Parathyroid adenoma (tissue), 2 donors: ENCODE data around the gene PPID.
A peak's percentile ranks its signal among the peaks of the same experiment; 100 is the strongest.
"Not testable (repeated sequence)": the region's sequence is repeated elsewhere in the genome, so short reads cannot be mapped to it uniquely, and the experiment has no call there.

ENCODE experiments used
- H2AFZ ChIP-seq: fragments of 300-600 bp; sonication (generic); one replicate; pipeline ENCODE4 v1.7.0; 2017; ENCODE audit warnings: antibody characterized with exemption, mild to moderate bottlenecking
- H3K27ac ChIP-seq: fragments of 300-600 bp; sonication (generic); one replicate; pipeline ENCODE4 v1.7.0; 2017
- H3K27me3 ChIP-seq: fragments of 300-600 bp; sonication (generic); one replicate; pipeline ENCODE4 v1.7.0; 2017; ENCODE audit warnings: low read length; ENCODE audit not compliant: control insufficient read depth, insufficient read depth
- H3K36me3 ChIP-seq: fragments of 300-600 bp; sonication (generic); one replicate; pipeline ENCODE4 v1.7.0; 2017; ENCODE audit warnings: low read length; ENCODE audit not compliant: control insufficient read depth, insufficient read depth
- H3K4me1 ChIP-seq: fragments of 300-600 bp; sonication (generic); one replicate; pipeline ENCODE4 v1.7.0; 2017; ENCODE audit warnings: control low read depth
- H3K4me2 ChIP-seq: fragments of 300-600 bp; sonication (generic); one replicate; pipeline ENCODE4 v1.7.0; 2017; ENCODE audit warnings: low read length
- H3K4me3 ChIP-seq: fragments of 300-600 bp; sonication (generic); one replicate; pipeline ENCODE4 v1.7.0; 2017; ENCODE audit warnings: low read depth, low read length
- H3K79me2 ChIP-seq: fragments of 300-600 bp; sonication (generic); one replicate; pipeline ENCODE4 v1.7.0; 2017; ENCODE audit warnings: control low read depth
- H3K9ac ChIP-seq: fragments of 300-600 bp; sonication (generic); one replicate; pipeline ENCODE4 v1.7.0; 2017; ENCODE audit warnings: mild to moderate bottlenecking
- H3K9me3 ChIP-seq: fragments of 300-600 bp; sonication (generic); one replicate; pipeline ENCODE4 v1.7.0; 2017; ENCODE audit warnings: low read length; ENCODE audit not compliant: control insufficient read depth
- TF ChIP-seq, protein P1 (sequence below): fragments of 300-600 bp; sonication (generic); IDR thresholded peaks from one replicate; pipeline ENCODE4 v1.7.0; 2017; ENCODE audit warnings: antibody characterized with exemption, mild to moderate bottlenecking
- donor health status: primary hyperparathyroidism.

The PPID gene

DNA sequence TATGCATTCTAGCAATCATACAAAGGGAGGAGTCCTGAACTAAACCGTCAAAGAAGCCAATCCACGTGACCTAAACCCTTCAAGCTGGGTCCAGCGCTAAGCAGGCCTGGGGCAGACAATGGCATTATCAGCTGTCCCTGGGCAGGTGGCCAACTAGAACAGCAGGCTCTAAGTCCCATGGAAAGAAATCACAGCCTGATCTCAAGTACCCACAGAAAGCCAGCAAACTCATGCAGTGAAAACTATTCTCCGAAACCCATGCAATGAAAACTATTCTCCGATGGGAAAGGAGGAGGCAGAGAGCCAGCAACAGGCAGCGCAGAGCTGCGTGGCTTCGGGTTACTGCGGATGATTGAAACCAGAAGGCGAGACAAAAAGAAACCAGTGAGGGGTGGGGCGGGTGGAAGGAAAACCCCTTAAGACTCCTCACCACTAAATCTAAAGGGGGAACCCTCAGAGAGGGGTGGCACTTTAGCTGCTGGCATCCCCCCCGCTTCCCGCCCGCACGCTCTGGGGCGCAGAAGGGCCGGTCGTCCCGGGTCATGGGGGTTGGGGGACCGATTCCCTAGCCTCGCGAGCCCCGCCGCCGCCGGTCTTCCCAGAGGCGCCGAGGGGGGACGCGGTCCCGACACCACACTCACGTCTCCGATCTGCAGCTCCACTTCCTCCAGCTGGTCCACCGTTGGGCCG lies 52.1 kb downstream of the PPID start:
- TF ChIP-seq, protein P1, sequence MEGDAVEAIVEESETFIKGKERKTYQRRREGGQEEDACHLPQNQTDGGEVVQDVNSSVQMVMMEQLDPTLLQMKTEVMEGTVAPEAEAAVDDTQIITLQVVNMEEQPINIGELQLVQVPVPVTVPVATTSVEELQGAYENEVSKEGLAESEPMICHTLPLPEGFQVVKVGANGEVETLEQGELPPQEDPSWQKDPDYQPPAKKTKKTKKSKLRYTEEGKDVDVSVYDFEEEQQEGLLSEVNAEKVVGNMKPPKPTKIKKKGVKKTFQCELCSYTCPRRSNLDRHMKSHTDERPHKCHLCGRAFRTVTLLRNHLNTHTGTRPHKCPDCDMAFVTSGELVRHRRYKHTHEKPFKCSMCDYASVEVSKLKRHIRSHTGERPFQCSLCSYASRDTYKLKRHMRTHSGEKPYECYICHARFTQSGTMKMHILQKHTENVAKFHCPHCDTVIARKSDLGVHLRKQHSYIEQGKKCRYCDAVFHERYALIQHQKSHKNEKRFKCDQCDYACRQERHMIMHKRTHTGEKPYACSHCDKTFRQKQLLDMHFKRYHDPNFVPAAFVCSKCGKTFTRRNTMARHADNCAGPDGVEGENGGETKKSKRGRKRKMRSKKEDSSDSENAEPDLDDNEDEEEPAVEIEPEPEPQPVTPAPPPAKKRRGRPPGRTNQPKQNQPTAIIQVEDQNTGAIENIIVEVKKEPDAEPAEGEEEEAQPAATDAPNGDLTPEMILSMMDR = no peak
- peak overlapping the region; percentile 94 for H3K27ac ChIP-seq
- peak overlapping the region; percentile 89 for H3K4me3 ChIP-seq
- peak overlapping the region; percentile 95 for H2AFZ ChIP-seq
- H3K9ac ChIP-seq = no peak overlapping the region
- no peaks in the 10 kb centered on the region for H3K9me3 ChIP-seq
- peak overlapping the region; percentile 64 for H3K4me2 ChIP-seq
- no peaks in the 10 kb centered on the region for H3K27me3 ChIP-seq
- no peaks in the 10 kb centered on the region for H3K36me3 ChIP-seq
- peaks cover 8% of the 10 kb centered on the region for H3K79me2 ChIP-seq
- no peaks in the 10 kb centered on the region for H3K4me1 ChIP-seq

DNA sequence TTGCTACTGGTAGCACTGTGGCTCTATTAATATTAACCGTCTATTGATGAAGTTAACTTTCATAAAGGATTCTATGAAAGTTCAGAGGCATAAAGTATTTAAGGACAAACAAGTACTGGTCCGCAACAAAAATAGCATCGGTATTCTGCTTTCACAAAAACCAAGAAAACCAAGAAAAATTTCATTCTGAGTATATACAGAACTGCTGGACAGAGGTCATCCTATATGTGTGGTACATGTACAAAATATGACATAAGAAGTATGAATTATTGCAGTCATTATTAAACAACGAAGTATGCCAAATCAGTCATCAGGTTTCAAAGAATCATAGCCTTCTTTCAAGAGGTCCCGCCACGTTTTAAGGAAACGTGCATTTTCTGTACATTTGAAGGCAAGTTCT lies 53.9 kb downstream of the PPID start:
- Histone ChIP-seq H3K27ac (no peak overlapping the region), H2AFZ (no peak overlapping the region), H3K4me2 (no peak overlapping the region), H3K36me3 (no peaks in the 10 kb centered on the region), H3K27me3 (no peaks in the 10 kb centered on the region), H3K79me2 (peaks cover 8% of the 10 kb centered on the region), H3K9ac (no peak overlapping the region), H3K9me3 (no peaks in the 10 kb centered on the region), H3K4me1 (no peaks in the 10 kb centered on the region), H3K4me3 (no peak overlapping the region)
- TF ChIP-seq, protein P1 = no peak

DNA sequence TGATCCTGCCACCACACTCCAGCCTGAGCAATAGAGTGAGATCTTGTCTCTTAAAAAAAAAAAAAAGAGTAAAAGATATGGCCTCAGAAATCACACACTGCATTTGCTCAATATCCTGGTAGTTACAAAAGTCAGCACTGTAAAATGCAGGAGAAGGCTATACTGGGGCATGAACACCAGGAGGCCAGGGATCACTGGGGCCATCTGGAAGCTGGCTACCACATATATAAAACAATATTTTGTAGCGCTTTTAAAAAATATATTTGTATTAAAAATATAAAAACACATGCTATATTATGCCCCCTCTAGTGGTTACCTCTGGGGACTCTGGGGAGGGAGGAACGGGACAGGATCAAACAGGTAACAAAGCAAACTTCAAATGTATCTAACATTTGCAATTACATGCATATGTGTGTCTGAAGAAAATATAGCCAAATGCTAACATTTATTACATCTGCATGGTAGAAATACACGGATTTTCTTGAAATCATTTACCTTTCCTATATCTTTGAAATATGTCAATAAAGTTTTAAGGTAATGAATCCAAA lies 55.5 kb downstream of the PPID start:
- Histone ChIP-seq H3K27ac (no peak overlapping the region), H2AFZ (no peak overlapping the region), H3K27me3 (no peaks in the 10 kb centered on the region), H3K36me3 (no peaks in the 10 kb centered on the region), H3K9me3 (no peaks in the 10 kb centered on the region), H3K9ac (no peak overlapping the region), H3K4me1 (no peaks in the 10 kb centered on the region), H3K79me2 (peaks cover 3% of the 10 kb centered on the region), H3K4me2 (no peak overlapping the region), H3K4me3 (no peak overlapping the region)
- TF ChIP-seq, protein P1 = no peak

GRCh38 chr4:158666892-158667291 lies 56.3 kb downstream of the PPID start:
- no peaks in the 10 kb centered on the region for H3K36me3 ChIP-seq
- no peaks in the 10 kb centered on the region for H3K9me3 ChIP-seq
- TF ChIP-seq, protein P1 = no peak
- no peak overlapping the region for H3K27ac ChIP-seq
- H3K4me3 ChIP-seq = no peak overlapping the region
- H3K4me2 ChIP-seq = no peak overlapping the region
- no peaks in the 10 kb centered on the region for H3K27me3 ChIP-seq
- H2AFZ ChIP-seq = no peak overlapping the region
- no peaks in the 10 kb centered on the region for H3K4me1 ChIP-seq
- H3K79me2 ChIP-seq = no peaks in the 10 kb centered on the region
- H3K9ac ChIP-seq = no peak overlapping the region

DNA sequence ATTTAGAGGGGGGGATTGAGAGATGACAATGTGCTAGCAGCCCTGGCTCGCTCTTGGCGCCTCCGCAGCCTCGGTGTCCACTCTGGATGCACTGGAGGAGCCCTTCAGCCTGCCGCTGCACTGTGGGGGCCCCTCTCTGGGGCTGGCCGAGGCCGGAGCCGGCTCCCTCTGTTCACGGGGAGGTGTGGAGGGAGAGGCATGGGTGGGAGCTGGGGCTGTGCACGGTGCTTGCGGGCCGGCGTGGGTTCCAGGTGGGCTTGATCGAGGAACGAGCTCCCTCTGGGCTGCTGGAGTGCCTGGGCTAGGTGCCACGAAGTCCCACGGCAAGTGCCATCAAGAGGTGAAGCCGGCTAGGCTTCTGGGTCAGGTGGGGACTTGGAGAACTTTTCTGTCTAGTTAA lies 58.4 kb downstream of the PPID start:
- Histone ChIP-seq H3K9ac (no peak overlapping the region), H3K79me2 (no peaks in the 10 kb centered on the region), H3K4me2 (no peak overlapping the region), H2AFZ (no peak overlapping the region), H3K4me1 (no peaks in the 10 kb centered on the region), H3K27me3 (no peaks in the 10 kb centered on the region), H3K36me3 (no peaks in the 10 kb centered on the region), H3K27ac (no peak overlapping the region), H3K4me3 (no peak overlapping the region), H3K9me3 (no peaks in the 10 kb centered on the region)
- TF ChIP-seq, protein P1 = no peak

DNA sequence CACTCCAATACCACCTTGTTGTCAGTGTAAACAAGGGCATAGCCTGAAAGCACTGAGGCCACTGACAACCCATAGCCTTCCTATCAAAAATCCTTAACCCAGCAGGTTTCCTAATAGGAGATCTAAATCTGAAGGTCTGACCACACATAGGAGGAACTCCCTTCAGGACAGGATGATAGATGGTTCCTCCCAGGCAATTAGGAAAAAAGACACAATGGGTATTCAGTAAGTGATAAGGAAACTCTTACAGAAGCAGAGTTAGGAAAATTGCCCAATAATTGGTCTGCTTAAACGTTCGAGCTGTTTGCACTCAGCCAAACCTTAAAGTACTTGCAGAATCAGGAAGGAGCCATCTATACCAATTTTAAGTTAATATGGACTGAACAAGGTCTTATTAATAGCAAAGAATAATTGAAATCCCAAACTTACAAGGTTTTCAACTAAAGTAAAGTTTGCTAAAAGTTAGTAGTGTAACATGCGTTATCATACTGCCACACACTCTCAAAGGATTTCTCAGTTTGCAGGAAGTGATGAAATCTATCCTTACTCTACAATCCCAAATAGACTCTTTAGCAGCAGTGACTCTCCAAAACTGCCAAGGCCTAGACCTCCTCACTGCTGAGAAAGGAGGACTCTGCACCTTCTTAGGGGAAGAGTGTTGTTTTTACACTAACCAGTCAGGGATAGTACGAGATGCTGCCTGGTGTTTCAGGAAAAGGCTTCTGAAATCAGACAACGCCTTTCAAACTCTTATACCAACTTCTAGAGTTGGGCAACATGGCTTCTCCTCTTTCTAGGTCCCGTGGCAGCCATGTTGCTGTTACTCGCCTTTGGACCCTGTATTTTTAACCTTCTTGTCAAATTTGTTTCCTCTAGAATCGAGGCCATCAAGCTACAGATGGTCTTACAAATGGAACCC lies 59.2 kb downstream of the PPID start:
- not testable (repeated sequence) for H3K4me2 ChIP-seq, H3K4me1 ChIP-seq, H3K4me3 ChIP-seq

More for the DNA sequence above, 59.2 kb downstream of the PPID start:
- not testable (repeated sequence) for H3K36me3 ChIP-seq, H3K27me3 ChIP-seq, H3K9me3 ChIP-seq, H2AFZ ChIP-seq, H3K79me2 ChIP-seq, H3K9ac ChIP-seq, H3K27ac ChIP-seq
